Transverse colon (tissue), 3 donors: Measurements from ENCODE around the gene LCORL.

ENCODE experiments used
- POLR2A ChIP-seq: fragments of 450-650 bp; IDR thresholded peaks from one replicate; pipeline ENCODE4 v1.6.1; 2016; ENCODE audit warnings: antibody characterized with exemption, mild to moderate bottlenecking, moderate library complexity
- TF ChIP-seq, protein P1 (sequence below), 5 experiments: fragments of 200-600 bp in 3 of 5; fragments of 450-650 bp in 2 of 5; sonication (generic) in 3 of 5; IDR thresholded peaks; 1 replicate in 2 of 5; 2 replicates in 3 of 5; pipeline ENCODE4 v1.5.1; 2016 to 2017; ENCODE audit warnings: antibody characterized with exemption in 5 of 5, inconsistent platforms in 3 of 5, mild to moderate bottlenecking in 2 of 5, moderate library complexity in 1 of 5

DNA sequence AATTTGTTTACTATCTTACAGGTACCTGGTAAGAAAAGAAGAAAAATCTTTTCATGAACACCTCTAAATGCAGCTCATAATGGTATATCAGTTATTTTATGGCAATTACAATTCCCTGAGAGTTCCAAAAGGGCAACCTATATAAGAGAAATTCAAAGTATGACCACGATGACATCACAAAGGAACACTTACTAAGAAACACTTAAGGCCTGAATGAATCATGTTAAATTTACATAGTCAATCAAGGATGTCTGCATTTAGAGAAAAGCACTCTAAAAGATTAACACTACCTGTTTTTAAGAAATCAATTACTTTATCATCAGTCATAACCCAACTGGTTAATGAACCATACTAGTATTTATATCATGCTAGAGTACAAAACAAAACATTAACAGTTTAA, 63.9 kb downstream of the LCORL start:
- TF ChIP-seq, protein P1, sequence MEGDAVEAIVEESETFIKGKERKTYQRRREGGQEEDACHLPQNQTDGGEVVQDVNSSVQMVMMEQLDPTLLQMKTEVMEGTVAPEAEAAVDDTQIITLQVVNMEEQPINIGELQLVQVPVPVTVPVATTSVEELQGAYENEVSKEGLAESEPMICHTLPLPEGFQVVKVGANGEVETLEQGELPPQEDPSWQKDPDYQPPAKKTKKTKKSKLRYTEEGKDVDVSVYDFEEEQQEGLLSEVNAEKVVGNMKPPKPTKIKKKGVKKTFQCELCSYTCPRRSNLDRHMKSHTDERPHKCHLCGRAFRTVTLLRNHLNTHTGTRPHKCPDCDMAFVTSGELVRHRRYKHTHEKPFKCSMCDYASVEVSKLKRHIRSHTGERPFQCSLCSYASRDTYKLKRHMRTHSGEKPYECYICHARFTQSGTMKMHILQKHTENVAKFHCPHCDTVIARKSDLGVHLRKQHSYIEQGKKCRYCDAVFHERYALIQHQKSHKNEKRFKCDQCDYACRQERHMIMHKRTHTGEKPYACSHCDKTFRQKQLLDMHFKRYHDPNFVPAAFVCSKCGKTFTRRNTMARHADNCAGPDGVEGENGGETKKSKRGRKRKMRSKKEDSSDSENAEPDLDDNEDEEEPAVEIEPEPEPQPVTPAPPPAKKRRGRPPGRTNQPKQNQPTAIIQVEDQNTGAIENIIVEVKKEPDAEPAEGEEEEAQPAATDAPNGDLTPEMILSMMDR (IDR thresholded peaks at IDR 0.05): no peak
- TF ChIP-seq POLR2A: no peak
